ENCODE data around the gene TNNI2. TPM values are rescaled to one million over a fixed set of nuclear protein-coding genes. Genes with fewer than 3 reads are reported as not detected.

Gene TNNI2
- total RNA-seq, 2 donors from 2014 or later: not detected

DNA sequence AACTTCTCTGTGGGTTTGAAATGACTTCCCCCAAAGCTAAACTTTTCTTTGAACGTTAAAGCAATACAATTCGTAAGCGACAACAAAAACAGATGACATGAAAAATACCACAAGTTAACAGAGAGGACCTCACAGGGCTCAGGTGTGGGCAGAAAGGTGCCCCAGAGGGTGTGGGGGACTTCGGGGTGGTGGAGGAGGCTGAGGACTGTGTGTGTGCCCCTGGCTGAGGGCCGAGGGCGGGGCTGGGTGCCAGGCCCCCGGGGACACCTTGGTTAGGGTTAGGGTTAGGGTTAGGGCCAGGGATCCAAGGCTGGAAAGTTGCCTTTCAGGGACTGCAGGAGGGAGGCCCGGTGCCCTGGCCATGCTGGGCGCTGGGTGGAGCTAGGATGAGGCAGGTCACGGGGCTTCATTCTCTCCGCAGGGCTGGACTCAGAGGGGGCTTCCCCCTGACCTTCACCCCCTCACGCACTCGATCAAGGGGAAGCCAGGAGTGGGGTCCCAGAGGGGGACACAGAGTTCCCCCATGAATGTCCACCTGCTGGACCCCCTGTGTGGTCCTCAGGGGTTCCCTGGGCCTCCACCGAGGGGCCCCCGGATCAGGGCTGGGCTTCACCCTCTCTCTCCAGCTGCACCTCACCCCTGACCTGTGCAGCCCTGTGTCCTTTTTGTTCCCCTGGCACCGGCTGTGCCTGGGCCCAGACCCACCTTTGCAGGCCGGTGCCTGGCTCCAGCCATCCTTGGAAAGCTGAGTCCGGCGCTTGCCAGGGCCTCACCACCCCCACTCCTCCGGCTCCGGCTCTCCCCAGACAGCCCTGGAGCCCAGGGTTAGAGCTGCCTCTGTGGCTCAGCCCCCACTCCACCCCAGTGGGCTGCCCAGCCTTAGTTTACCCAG is 7.0 kb downstream of the TNNI2 start:
- peaks cover 2% of the 10 kb centered on the region for H3K27me3 Mint-ChIP-seq (ENCODE audit: insufficient read depth)
- TF ChIP-seq, protein P1, sequence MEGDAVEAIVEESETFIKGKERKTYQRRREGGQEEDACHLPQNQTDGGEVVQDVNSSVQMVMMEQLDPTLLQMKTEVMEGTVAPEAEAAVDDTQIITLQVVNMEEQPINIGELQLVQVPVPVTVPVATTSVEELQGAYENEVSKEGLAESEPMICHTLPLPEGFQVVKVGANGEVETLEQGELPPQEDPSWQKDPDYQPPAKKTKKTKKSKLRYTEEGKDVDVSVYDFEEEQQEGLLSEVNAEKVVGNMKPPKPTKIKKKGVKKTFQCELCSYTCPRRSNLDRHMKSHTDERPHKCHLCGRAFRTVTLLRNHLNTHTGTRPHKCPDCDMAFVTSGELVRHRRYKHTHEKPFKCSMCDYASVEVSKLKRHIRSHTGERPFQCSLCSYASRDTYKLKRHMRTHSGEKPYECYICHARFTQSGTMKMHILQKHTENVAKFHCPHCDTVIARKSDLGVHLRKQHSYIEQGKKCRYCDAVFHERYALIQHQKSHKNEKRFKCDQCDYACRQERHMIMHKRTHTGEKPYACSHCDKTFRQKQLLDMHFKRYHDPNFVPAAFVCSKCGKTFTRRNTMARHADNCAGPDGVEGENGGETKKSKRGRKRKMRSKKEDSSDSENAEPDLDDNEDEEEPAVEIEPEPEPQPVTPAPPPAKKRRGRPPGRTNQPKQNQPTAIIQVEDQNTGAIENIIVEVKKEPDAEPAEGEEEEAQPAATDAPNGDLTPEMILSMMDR (conservative IDR thresholded peaks at IDR 0.05): no peak
- Histone ChIP-seq H3K9ac (ENCODE audit: extremely low read depth, low read length, poor library complexity, severe bottlenecking) (no peak overlapping the region), H3K36me3 (ENCODE audit: control insufficient read depth, insufficient read depth, low read length) (no peaks in the 10 kb centered on the region), H3K9me3 (ENCODE audit: control insufficient read depth, low read length) (no peaks in the 10 kb centered on the region), H3K27ac (ENCODE audit: low read depth, low read length) (no peak overlapping the region), H3K4me1 (ENCODE audit: control insufficient read depth, insufficient read depth, low read length) (no peaks in the 10 kb centered on the region), H3K27me3 (ENCODE audit: control insufficient read depth, insufficient read depth, low read length, poor library complexity, severe bottlenecking) (no peaks in the 10 kb centered on the region), H3K4me3 (ENCODE audit: low read length) (no peak overlapping the region)
- no peak overlapping the region for H3K27ac Mint-ChIP-seq
- no peak for DNase-seq
- 85 to 91% methylated on average over 5 to 21 of the region's 21 CpGs for WGBS, 2 experiments (ENCODE audit: insufficient coverage in 1 of 2, insufficient read length in 1 of 2)
- no peaks in the 10 kb centered on the region for H3K9me3 Mint-ChIP-seq
- H3K36me3 Mint-ChIP-seq (ENCODE audit: low read depth): no peaks in the 10 kb centered on the region
- H3K4me3 Mint-ChIP-seq: no peak overlapping the region
- no peaks in the 10 kb centered on the region for H3K4me1 Mint-ChIP-seq

DNA sequence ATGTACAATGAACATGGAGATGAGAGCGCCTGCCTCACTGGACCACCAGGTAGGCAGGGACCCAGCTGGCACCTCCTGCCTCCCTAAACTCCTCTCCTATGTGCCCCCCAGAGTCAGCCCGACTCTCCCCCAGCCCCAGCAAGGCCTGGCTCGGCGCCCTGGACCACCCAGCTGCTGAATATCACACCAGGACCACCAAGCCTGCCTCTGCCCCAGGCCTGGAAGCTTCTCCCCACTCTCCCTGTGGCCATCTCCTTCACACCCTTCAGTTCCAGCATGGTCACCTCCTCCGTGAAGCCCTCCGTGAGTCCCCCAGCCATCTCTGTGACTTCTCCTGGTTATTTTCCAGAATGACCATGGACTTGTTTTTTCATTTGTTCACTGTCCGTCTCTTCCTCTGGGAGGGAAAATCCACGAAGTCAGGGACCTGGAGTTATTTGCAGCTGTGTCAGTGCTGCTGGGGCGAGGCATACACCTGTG is 7.7 kb downstream of the TNNI2 start:
- Mint-ChIP-seq H3K36me3 (ENCODE audit: low read depth) (no peaks in the 10 kb centered on the region), H3K27ac (no peak overlapping the region), H3K27me3 (ENCODE audit: insufficient read depth) (peaks cover 2% of the 10 kb centered on the region), H3K9me3 (no peaks in the 10 kb centered on the region), H3K4me1 (no peaks in the 10 kb centered on the region), H3K4me3 (no peak overlapping the region)
- H3K27ac ChIP-seq (ENCODE audit: low read depth, low read length): no peak overlapping the region
- H3K9ac ChIP-seq (ENCODE audit: extremely low read depth, low read length, poor library complexity, severe bottlenecking): no peak overlapping the region
- WGBS, 2 experiments (ENCODE audit: insufficient coverage in 1 of 2, insufficient read length in 1 of 2): 94 to 98% methylated on average over 8 to 9 of the region's 9 CpGs
- no peak for DNase-seq
- no peaks in the 10 kb centered on the region for H3K36me3 ChIP-seq (ENCODE audit: control insufficient read depth, insufficient read depth, low read length)
- no peaks in the 10 kb centered on the region for H3K4me1 ChIP-seq (ENCODE audit: control insufficient read depth, insufficient read depth, low read length)
- no peak overlapping the region for H3K4me3 ChIP-seq (ENCODE audit: low read length)
- no peaks in the 10 kb centered on the region for H3K27me3 ChIP-seq (ENCODE audit: control insufficient read depth, insufficient read depth, low read length, poor library complexity, severe bottlenecking)
- TF ChIP-seq, protein P1 (conservative IDR thresholded peaks at IDR 0.05): no peak
- H3K9me3 ChIP-seq (ENCODE audit: control insufficient read depth, low read length): no peaks in the 10 kb centered on the region

DNA sequence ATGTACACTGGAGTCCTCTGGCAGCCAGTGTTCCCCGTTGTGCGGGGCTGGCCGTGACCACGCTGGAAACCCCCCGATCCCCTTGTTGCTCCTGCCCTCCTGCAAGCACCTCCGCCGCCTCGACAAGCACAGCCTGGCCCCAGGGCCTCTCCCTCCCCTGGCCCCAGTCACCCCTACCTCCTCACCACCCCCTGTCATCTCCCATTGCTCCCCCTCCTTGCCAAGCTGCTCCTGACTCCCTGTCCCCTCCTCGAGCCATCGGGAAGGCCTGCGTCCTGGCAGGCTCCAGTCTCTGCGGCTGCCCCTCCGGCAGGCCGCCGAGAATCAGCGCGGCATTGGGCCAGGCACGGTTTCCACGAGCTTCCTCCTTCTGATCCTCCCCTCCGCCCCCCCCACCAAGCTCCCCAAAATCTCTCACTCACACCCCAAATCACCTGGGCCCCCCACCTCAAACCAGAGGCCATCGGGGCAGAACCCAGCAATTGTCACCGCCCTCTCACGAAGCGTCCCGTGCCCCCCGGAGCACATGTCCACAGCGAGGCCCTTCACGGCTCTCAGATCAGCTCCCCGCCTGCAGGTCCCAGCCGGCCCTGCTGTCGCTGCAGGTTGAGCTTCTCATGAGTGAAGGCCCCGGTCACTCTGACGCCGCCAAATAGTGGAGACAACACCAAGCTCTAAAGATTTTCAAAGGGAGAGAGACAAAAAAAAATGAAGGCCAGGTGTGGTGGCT is 8.4 kb downstream of the TNNI2 start:
- H3K4me1 ChIP-seq (ENCODE audit: control insufficient read depth, insufficient read depth, low read length): no peaks in the 10 kb centered on the region

More for the DNA sequence above, 8.4 kb downstream of the TNNI2 start:
- H3K9me3 Mint-ChIP-seq: no peaks in the 10 kb centered on the region
- H3K27ac ChIP-seq (ENCODE audit: low read depth, low read length): no peak overlapping the region
- DNase-seq: no peak
- H3K9me3 ChIP-seq (ENCODE audit: control insufficient read depth, low read length): no peaks in the 10 kb centered on the region
- H3K4me3 Mint-ChIP-seq: no peak overlapping the region
- H3K9ac ChIP-seq (ENCODE audit: extremely low read depth, low read length, poor library complexity, severe bottlenecking): no peak overlapping the region
- WGBS, 2 experiments (ENCODE audit: insufficient coverage in 1 of 2, insufficient read length in 1 of 2): 89 to 92% methylated on average over 27 to 34 of the region's 34 CpGs
- TF ChIP-seq, protein P1 (conservative IDR thresholded peaks at IDR 0.05): no peak
- no peaks in the 10 kb centered on the region for H3K27me3 ChIP-seq (ENCODE audit: control insufficient read depth, insufficient read depth, low read length, poor library complexity, severe bottlenecking)
- H3K4me1 Mint-ChIP-seq: no peaks in the 10 kb centered on the region
- H3K27ac Mint-ChIP-seq: peak overlapping the region; percentile 68
- no peaks in the 10 kb centered on the region for H3K36me3 ChIP-seq (ENCODE audit: control insufficient read depth, insufficient read depth, low read length)
- no peaks in the 10 kb centered on the region for H3K36me3 Mint-ChIP-seq (ENCODE audit: low read depth)
- peaks cover 2% of the 10 kb centered on the region for H3K27me3 Mint-ChIP-seq (ENCODE audit: insufficient read depth)
- H3K4me3 ChIP-seq (ENCODE audit: low read length): no peak overlapping the region

Measured in endodermal cell (in vitro differentiated cells).